K562 (cell line): Measurements from ENCODE around the gene RCSD1. TPM values are rescaled to one million over a fixed set of nuclear protein-coding genes. Genes with fewer than 3 reads are reported as not detected.

Experiments used
- NCOA6 ChIP-seq: fragments of 450-650 bp; IDR thresholded peaks from 2 replicates; pipeline ENCODE4 v1.6.1; 2017; ENCODE audit warnings: mild to moderate bottlenecking
- POU5F1 ChIP-seq: fragments of 150-350 bp; IDR thresholded peaks from 2 replicates; pipeline ENCODE4 v1.6.1; 2014; ENCODE audit warnings: borderline replicate concordance, low read length, low read depth, mild to moderate bottlenecking; ENCODE audit not compliant: partially characterized antibody
- ZNF134 ChIP-seq: fragments of 250-450 bp; sonication (Bioruptor Pico); conservative IDR thresholded peaks from 2 replicates; pipeline ENCODE4 v1.4.0; 2020
- ZNF518B ChIP-seq: fragments of 250-450 bp; sonication (Bioruptor Pico); IDR thresholded peaks from 2 replicates; pipeline ENCODE4 v1.5.0; 2021; ENCODE audit warnings: mild to moderate bottlenecking, moderate library complexity
- ZNF75A ChIP-seq: fragments of 450-650 bp; formaldehyde crosslinking; IDR thresholded peaks from 2 replicates; pipeline ENCODE4 v1.4.0; 2020; ENCODE audit warnings: mild to moderate bottlenecking
- polyA plus RNA-seq, 8 experiments: library from polyadenylated mRNA; depleted of rRNA in 4 of 8; stranded (reverse) in 5 of 8; unstranded in 3 of 8; fragments of >200 nt; fragmentation: Nextera tagmentation in 2 of 8; fragmentation: Illumina TruSeq in 1 of 8; extraction: Ambion mirVana in 2 of 8; extraction: Trizol in 1 of 8; gene quantifications; 2 replicates each; pipeline versions ENCODE4 v1.2.1 to v1.2.3, GENCODE V29; 2011 to 2014; ENCODE audit warnings: inconsistent platforms in 1 of 8, missing spikeins in 1 of 8
- total RNA-seq, 7 experiments: library from RNA; depleted of rRNA in 6 of 7; stranded (reverse); fragments of >200 nt in 6 of 7; fragmentation: Illumina TruSeq in 2 of 7; extraction: Trizol in 2 of 7; gene quantifications; 2 replicates each; pipeline versions ENCODE4 v1.2.1 to v1.2.3, GENCODE V29; 2011 to 2021; ENCODE audit warnings: low replicate concordance in 1 of 7
- TF ChIP-seq, protein P1 (sequence below): fragments of 450-650 bp; IDR thresholded peaks from 2 replicates; pipeline ENCODE4 v1.6.1; 2016; ENCODE audit warnings: mild to moderate bottlenecking, moderate library complexity
- TF ChIP-seq, protein P2 (sequence below): sonication (generic); formaldehyde crosslinking; IDR thresholded peaks from 2 replicates; pipeline ENCODE4 v1.8.0; 2022; ENCODE audit warnings: mild to moderate bottlenecking, missing genetic modification reagents
- TF ChIP-seq, protein P3 (sequence below): IDR thresholded peaks from 2 replicates; pipeline ENCODE4 v1.6.1; 2012; ENCODE audit warnings: low read depth, low read length, improper control_type of control experiment, borderline replicate concordance

RCSD1 gene
- total and polyA plus RNA-seq, 9 of the 15 experiments (the other 6 are each of a cell fraction or from before 2014, with no cell fraction given), result 7.8 to 69.8 (median 45.3) TPM

DNA sequence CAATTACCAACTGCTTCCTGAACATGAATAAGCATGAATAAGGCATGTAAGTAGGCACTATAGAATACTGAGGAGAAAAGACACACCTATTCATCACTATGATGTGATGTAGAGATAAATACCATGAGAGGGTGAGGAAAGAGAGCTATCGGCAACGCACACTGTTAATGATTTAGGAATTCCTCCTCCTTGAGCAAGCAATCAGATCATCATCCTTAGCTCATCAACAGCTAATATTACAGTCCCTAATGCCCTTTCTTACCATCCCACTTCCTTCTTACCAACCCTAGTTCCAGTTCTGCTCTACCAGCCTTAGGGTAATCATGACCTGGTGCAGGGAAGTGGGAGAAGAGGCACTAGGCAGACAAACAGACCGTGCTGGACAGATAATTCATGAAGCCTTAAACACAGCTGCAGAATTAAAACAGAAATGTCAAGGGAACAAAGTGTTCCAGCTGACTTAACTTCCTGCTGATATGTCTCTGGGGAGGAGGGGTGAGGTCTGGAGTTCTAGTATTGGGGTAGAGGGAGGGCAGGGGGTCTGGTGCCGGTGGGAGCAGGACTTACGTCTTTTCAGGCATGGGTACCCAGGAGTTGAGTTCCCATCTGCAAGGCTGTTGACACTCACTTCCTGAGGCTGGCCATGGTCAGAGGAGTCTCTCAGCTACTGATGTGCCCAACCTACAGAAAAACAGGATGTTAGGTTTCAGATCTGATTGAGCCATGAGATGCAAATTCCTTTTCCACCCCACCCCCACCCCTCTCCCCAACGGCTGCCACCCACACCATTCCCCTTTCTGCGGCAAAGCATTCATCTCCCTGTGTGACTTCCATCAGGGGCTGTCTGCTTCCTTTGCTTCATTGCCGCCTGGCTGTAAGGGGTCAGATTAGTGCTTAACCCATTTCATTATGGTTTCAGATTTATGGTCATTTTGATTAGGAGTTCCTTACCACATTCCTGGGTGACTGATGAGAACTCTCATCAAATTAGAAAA, 12.6 kb upstream of the RCSD1 start (continued):
- TF ChIP-seq, protein P1, sequence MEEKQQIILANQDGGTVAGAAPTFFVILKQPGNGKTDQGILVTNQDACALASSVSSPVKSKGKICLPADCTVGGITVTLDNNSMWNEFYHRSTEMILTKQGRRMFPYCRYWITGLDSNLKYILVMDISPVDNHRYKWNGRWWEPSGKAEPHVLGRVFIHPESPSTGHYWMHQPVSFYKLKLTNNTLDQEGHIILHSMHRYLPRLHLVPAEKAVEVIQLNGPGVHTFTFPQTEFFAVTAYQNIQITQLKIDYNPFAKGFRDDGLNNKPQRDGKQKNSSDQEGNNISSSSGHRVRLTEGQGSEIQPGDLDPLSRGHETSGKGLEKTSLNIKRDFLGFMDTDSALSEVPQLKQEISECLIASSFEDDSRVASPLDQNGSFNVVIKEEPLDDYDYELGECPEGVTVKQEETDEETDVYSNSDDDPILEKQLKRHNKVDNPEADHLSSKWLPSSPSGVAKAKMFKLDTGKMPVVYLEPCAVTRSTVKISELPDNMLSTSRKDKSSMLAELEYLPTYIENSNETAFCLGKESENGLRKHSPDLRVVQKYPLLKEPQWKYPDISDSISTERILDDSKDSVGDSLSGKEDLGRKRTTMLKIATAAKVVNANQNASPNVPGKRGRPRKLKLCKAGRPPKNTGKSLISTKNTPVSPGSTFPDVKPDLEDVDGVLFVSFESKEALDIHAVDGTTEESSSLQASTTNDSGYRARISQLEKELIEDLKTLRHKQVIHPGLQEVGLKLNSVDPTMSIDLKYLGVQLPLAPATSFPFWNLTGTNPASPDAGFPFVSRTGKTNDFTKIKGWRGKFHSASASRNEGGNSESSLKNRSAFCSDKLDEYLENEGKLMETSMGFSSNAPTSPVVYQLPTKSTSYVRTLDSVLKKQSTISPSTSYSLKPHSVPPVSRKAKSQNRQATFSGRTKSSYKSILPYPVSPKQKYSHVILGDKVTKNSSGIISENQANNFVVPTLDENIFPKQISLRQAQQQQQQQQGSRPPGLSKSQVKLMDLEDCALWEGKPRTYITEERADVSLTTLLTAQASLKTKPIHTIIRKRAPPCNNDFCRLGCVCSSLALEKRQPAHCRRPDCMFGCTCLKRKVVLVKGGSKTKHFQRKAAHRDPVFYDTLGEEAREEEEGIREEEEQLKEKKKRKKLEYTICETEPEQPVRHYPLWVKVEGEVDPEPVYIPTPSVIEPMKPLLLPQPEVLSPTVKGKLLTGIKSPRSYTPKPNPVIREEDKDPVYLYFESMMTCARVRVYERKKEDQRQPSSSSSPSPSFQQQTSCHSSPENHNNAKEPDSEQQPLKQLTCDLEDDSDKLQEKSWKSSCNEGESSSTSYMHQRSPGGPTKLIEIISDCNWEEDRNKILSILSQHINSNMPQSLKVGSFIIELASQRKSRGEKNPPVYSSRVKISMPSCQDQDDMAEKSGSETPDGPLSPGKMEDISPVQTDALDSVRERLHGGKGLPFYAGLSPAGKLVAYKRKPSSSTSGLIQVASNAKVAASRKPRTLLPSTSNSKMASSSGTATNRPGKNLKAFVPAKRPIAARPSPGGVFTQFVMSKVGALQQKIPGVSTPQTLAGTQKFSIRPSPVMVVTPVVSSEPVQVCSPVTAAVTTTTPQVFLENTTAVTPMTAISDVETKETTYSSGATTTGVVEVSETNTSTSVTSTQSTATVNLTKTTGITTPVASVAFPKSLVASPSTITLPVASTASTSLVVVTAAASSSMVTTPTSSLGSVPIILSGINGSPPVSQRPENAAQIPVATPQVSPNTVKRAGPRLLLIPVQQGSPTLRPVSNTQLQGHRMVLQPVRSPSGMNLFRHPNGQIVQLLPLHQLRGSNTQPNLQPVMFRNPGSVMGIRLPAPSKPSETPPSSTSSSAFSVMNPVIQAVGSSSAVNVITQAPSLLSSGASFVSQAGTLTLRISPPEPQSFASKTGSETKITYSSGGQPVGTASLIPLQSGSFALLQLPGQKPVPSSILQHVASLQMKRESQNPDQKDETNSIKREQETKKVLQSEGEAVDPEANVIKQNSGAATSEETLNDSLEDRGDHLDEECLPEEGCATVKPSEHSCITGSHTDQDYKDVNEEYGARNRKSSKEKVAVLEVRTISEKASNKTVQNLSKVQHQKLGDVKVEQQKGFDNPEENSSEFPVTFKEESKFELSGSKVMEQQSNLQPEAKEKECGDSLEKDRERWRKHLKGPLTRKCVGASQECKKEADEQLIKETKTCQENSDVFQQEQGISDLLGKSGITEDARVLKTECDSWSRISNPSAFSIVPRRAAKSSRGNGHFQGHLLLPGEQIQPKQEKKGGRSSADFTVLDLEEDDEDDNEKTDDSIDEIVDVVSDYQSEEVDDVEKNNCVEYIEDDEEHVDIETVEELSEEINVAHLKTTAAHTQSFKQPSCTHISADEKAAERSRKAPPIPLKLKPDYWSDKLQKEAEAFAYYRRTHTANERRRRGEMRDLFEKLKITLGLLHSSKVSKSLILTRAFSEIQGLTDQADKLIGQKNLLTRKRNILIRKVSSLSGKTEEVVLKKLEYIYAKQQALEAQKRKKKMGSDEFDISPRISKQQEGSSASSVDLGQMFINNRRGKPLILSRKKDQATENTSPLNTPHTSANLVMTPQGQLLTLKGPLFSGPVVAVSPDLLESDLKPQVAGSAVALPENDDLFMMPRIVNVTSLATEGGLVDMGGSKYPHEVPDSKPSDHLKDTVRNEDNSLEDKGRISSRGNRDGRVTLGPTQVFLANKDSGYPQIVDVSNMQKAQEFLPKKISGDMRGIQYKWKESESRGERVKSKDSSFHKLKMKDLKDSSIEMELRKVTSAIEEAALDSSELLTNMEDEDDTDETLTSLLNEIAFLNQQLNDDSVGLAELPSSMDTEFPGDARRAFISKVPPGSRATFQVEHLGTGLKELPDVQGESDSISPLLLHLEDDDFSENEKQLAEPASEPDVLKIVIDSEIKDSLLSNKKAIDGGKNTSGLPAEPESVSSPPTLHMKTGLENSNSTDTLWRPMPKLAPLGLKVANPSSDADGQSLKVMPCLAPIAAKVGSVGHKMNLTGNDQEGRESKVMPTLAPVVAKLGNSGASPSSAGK, result peak; percentile 39
- TF ChIP-seq, protein P2, sequence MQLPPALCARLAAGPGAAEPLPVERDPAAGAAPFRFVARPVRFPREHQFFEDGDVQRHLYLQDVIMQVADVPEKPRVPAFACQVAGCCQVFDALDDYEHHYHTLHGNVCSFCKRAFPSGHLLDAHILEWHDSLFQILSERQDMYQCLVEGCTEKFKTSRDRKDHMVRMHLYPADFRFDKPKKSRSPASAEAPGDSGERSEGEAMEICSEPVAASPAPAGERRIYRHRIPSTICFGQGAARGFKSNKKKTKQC, result no peak
- TF ChIP-seq ZNF134 (CRISPR knock-in tag), result 0 out of 2 replicates have a peak, but pooled peaks have one; percentile 30
- TF ChIP-seq ZNF75A (CRISPR knock-in tag), result peak; percentile 56; the same call in 1 of the 2 replicates
- TF ChIP-seq ZNF518B, result no peak
- TF ChIP-seq NCOA6, result peak; percentile 46; the same call in 1 of the 2 replicates
- TF ChIP-seq, protein P3, sequence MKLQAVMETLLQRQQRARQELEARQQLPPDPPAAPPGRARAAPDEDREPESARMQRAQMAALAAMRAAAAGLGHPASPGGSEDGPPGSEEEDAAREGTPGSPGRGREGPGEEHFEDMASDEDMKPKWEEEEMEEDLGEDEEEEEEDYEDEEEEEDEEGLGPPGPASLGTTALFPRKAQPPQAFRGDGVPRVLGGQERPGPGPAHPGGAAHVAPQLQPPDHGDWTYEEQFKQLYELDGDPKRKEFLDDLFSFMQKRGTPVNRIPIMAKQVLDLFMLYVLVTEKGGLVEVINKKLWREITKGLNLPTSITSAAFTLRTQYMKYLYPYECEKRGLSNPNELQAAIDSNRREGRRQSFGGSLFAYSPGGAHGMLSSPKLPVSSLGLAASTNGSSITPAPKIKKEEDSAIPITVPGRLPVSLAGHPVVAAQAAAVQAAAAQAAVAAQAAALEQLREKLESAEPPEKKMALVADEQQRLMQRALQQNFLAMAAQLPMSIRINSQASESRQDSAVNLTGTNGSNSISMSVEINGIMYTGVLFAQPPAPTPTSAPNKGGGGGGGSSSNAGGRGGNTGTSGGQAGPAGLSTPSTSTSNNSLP, result no peak
- peak; percentile 33 for TF ChIP-seq POU5F1
